ENCODE results near the gene GALNT10. TPM values are rescaled to one million over a fixed set of nuclear protein-coding genes. Genes with fewer than 3 reads are reported as not detected.

Gene GALNT10
- total RNA-seq, 1 donor from 2014 or later: 10.2 TPM

- H3F3A ChIP-seq (ENCODE audit: low read depth): no peaks in the 10 kb centered on the region
- no peaks in the 10 kb centered on the region for H3K36me3 ChIP-seq
- no peaks in the 10 kb centered on the region for H3K27me3 ChIP-seq
- no peak overlapping the region for H3K4me3 Mint-ChIP-seq
- peaks cover 16% of the 10 kb centered on the region for H3K36me3 Mint-ChIP-seq
- H2AFZ ChIP-seq (replicated peaks): no peak overlapping the region
- no peaks in the 10 kb centered on the region for H3K9me3 ChIP-seq (ENCODE audit: low read depth)
- peaks cover 20% of the 10 kb centered on the region for H3K4me1 Mint-ChIP-seq
- H3K9ac ChIP-seq: no peak overlapping the region
- H3K4me2 ChIP-seq: no peak overlapping the region
- H3K27ac Mint-ChIP-seq: no peak overlapping the region
- no peak for DNase-seq (ENCODE audit: low spot score)
- H3K27ac ChIP-seq: no peak overlapping the region
- TF ChIP-seq, protein P1, sequence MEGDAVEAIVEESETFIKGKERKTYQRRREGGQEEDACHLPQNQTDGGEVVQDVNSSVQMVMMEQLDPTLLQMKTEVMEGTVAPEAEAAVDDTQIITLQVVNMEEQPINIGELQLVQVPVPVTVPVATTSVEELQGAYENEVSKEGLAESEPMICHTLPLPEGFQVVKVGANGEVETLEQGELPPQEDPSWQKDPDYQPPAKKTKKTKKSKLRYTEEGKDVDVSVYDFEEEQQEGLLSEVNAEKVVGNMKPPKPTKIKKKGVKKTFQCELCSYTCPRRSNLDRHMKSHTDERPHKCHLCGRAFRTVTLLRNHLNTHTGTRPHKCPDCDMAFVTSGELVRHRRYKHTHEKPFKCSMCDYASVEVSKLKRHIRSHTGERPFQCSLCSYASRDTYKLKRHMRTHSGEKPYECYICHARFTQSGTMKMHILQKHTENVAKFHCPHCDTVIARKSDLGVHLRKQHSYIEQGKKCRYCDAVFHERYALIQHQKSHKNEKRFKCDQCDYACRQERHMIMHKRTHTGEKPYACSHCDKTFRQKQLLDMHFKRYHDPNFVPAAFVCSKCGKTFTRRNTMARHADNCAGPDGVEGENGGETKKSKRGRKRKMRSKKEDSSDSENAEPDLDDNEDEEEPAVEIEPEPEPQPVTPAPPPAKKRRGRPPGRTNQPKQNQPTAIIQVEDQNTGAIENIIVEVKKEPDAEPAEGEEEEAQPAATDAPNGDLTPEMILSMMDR (IDR thresholded peaks at IDR 0.05): no peak
- TF ChIP-seq EZH2 (IDR thresholded peaks at IDR 0.05): no peak
- no peak for TF ChIP-seq EZH2phosphoT487 (IDR thresholded peaks at IDR 0.05)
- peaks cover 10% of the 10 kb centered on the region for H3K4me1 ChIP-seq
- no peak overlapping the region for H3K4me3 ChIP-seq
- H3K79me2 ChIP-seq (ENCODE audit: low read depth): no peaks in the 10 kb centered on the region
- H3K27me3 Mint-ChIP-seq (ENCODE audit: insufficient read depth, low read depth): peaks cover 2% of the 10 kb centered on the region
- peaks cover 1% of the 10 kb centered on the region for H3K9me3 Mint-ChIP-seq
- no peaks in the 10 kb centered on the region for H4K20me1 ChIP-seq (ENCODE audit: low read depth)
These were observed 30.1 kb downstream of the GALNT10 start for GRCh38 chr5:154220625-154221024.

DNA sequence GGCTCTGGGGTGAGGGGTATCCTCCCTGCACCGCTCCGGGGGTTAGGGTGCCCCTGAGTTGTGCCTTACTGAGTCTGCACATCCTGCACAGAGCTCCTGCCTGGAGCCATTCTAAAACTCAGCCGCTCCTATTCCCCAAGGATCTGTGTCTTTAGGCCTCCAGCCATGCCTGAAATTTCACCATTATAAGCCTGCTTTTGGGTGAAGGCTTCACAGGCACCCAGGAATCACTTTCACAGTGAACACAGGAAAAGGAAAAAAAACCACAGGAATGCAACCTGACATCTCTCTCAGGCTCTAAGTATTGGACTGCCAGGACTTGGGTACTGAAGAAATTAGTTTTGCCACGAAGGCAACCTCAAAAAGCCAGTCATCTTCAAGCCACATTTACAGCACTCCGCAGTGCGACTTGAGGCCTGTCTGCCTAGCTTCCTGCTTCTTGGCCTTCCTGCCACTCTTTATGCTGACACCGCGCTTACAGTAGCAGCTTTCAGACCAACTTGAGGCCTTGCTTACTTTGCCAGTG, 30.9 kb downstream of the GALNT10 start:
- Histone ChIP-seq H3K9me3 (ENCODE audit: low read depth) (no peaks in the 10 kb centered on the region), H2AFZ (replicated peaks) (no peak overlapping the region), H3K4me3 (no peak overlapping the region), H3K27ac (peak overlapping the region; percentile 24), H4K20me1 (ENCODE audit: low read depth) (no peaks in the 10 kb centered on the region), H3F3A (ENCODE audit: low read depth) (no peaks in the 10 kb centered on the region), H3K36me3 (no peaks in the 10 kb centered on the region), H3K79me2 (ENCODE audit: low read depth) (no peaks in the 10 kb centered on the region), H3K27me3 (no peaks in the 10 kb centered on the region), H3K4me2 (no peak overlapping the region), H3K4me1 (peaks cover 10% of the 10 kb centered on the region), H3K9ac (no peak overlapping the region)
- Mint-ChIP-seq H3K27me3 (ENCODE audit: insufficient read depth, low read depth) (peaks cover 2% of the 10 kb centered on the region), H3K36me3 (peaks cover 20% of the 10 kb centered on the region), H3K4me3 (no peak overlapping the region), H3K4me1 (peaks cover 20% of the 10 kb centered on the region), H3K9me3 (peaks cover 3% of the 10 kb centered on the region), H3K27ac (peak overlapping the region; percentile 47)
- DNase-seq (ENCODE audit: low spot score): peak; percentile 39
- no peak for TF ChIP-seq EZH2 (IDR thresholded peaks at IDR 0.05)
- TF ChIP-seq, protein P1 (IDR thresholded peaks at IDR 0.05): no peak
- no peak for TF ChIP-seq EZH2phosphoT487 (IDR thresholded peaks at IDR 0.05)

GRCh38 chr5:154222414-154222813, 31.9 kb downstream of the GALNT10 start:
- no peak for DNase-seq (ENCODE audit: low spot score)
- no peak overlapping the region for H3K9ac ChIP-seq
- Mint-ChIP-seq H3K36me3 (peaks cover 25% of the 10 kb centered on the region), H3K27me3 (ENCODE audit: insufficient read depth, low read depth) (peaks cover 2% of the 10 kb centered on the region), H3K9me3 (peaks cover 9% of the 10 kb centered on the region), H3K4me1 (peaks cover 15% of the 10 kb centered on the region), H3K4me3 (no peak overlapping the region), H3K27ac (no peak overlapping the region)
- no peaks in the 10 kb centered on the region for H3K79me2 ChIP-seq (ENCODE audit: low read depth)
- H3K9me3 ChIP-seq (ENCODE audit: low read depth): no peaks in the 10 kb centered on the region
- no peak overlapping the region for H2AFZ ChIP-seq (replicated peaks)
- no peak for TF ChIP-seq EZH2phosphoT487 (IDR thresholded peaks at IDR 0.05)
- no peak for TF ChIP-seq EZH2 (IDR thresholded peaks at IDR 0.05)
- TF ChIP-seq, protein P1 (IDR thresholded peaks at IDR 0.05): no peak
- H3K4me3 ChIP-seq: no peak overlapping the region
- no peaks in the 10 kb centered on the region for H3K36me3 ChIP-seq
- H3F3A ChIP-seq (ENCODE audit: low read depth): no peaks in the 10 kb centered on the region
- no peak overlapping the region for H3K27ac ChIP-seq
- no peaks in the 10 kb centered on the region for H3K27me3 ChIP-seq
- no peak overlapping the region for H3K4me2 ChIP-seq
- peaks cover 10% of the 10 kb centered on the region for H3K4me1 ChIP-seq
- H4K20me1 ChIP-seq (ENCODE audit: low read depth): no peaks in the 10 kb centered on the region
